Effector memory CD4-positive, alpha-beta T cell (primary cell): ENCODE measurements around the gene RSRC1.
"Not testable (repeated sequence)": the region's sequence is repeated elsewhere in the genome, so short reads cannot be mapped to it uniquely, and the experiment has no call there.

Experiments
- DNase-seq, 3 donors: peaks; one replicate each; pipeline ENCODE4 v3.0.0-alpha.2; 2020
- H3K27ac ChIP-seq: 2 replicates; pipeline ENCODE4 v1.7.0; 2013; ENCODE audit warnings: mild to moderate bottlenecking, low read length, moderate library complexity; ENCODE audit not compliant: insufficient read depth, poor library complexity, severe bottlenecking
- H3K27me3 ChIP-seq: replicated peaks from 2 replicates; pipeline ENCODE4 v1.7.0; 2013; ENCODE audit warnings: mild to moderate bottlenecking, low read length; ENCODE audit not compliant: insufficient read depth, control insufficient read depth, poor library complexity, severe bottlenecking
- H3K36me3 ChIP-seq: 2 replicates; pipeline ENCODE4 v1.7.0; 2013; ENCODE audit warnings: mild to moderate bottlenecking, low read length, moderate library complexity; ENCODE audit not compliant: control insufficient read depth, insufficient read depth
- H3K4me1 ChIP-seq: 2 replicates; pipeline ENCODE4 v1.7.0; 2013; ENCODE audit warnings: low read length, mild to moderate bottlenecking; ENCODE audit not compliant: control insufficient read depth, insufficient read depth, poor library complexity, severe bottlenecking
- H3K4me3 ChIP-seq: 2 replicates; pipeline ENCODE4 v1.7.0; 2013; ENCODE audit warnings: low read length, low read depth, mild to moderate bottlenecking; ENCODE audit not compliant: insufficient read depth, poor library complexity, severe bottlenecking
- H3K9me3 ChIP-seq: 2 replicates; pipeline ENCODE4 v1.7.0; 2013; ENCODE audit warnings: mild to moderate bottlenecking, low read length, moderate library complexity; ENCODE audit not compliant: control insufficient read depth

The RSRC1 gene

DNA sequence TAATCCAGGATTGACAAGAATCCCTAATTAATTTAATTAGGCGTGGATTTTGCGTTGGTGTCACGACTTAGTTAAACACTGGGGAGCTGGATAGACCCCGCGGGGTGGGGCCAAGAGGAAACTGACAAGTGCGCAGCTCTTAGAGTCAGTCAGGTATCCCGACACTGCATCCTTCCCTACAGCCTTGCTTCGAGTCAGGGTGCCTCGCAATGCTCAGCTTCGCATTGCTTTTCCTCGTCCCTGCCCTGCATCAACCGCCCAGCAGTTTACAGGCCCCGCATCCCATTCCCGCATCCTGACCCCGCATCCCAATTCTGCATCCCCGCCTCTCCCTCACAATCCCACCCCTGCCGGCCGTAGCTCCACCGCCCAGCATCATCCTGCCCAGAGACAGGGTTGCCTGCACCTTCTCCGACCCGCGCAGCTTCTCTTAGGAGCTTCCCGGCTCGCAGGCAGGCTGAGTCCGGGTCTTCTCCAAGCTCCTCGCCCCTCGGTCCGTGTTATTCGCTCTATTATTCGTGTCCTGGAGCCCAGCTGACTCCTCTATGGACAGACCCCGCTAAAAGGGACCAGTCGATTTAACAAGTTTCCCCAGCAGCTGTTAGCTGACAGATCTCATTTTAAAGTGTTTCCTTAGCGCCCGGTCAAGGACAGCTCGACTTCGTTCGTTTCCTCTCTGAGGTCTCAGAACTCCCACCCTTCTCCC is 3.0 kb upstream of the RSRC1 start:
- Histone ChIP-seq H3K4me1 (peaks cover 51% of the 10 kb centered on the region), H3K27ac (no peak overlapping the region), H3K27me3 (peaks cover 68% of the 10 kb centered on the region), H3K36me3 (no peaks in the 10 kb centered on the region), H3K9me3 (peaks cover 2% of the 10 kb centered on the region), H3K4me3 (peak overlapping the region; percentile 29)
- no peak for DNase-seq

DNA sequence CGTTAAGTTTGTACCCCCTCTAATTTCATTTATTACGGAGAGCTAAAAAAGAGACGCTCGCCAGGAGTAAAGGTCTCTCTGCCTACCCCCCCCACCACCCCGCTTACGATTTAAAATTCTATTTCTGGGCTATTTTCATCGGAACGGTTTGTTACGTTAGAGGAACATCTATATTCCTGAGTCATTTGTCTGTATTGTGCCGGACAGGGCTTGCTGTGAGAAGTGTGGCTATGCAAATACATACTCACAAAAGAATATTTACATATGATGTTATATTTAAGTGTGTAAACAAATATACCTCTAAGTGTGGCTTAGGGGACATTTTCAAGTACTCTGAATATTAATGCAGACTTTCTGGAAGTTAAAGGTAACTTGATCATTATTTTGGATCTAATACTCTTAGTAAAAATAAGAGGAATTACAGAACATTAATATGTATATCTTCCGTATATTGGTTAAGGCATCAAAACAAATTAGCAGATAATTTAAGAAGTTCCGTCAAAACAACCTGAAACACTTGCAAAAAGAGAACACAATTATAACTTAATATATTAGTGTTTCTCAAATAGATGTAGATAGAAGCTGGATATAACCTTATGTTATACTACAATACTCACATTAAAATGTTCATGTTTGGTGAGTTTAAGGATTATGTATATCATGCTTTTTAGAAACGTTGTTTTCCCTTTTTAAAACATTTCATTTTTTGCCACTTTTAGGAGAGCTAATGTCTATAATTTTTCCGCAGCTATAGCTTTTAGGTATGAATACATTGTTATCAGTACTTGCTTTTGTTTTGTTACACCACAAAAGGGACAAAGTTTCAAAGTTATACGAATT is 2.1 kb upstream of the RSRC1 start:
- no peak overlapping the region for H3K4me3 ChIP-seq
- H3K9me3 ChIP-seq, result no peaks in the 10 kb centered on the region
- peaks cover 51% of the 10 kb centered on the region for H3K4me1 ChIP-seq
- DNase-seq, result no peak
- H3K27ac ChIP-seq, result no peak overlapping the region
- peaks cover 59% of the 10 kb centered on the region for H3K27me3 ChIP-seq
- no peaks in the 10 kb centered on the region for H3K36me3 ChIP-seq

DNA sequence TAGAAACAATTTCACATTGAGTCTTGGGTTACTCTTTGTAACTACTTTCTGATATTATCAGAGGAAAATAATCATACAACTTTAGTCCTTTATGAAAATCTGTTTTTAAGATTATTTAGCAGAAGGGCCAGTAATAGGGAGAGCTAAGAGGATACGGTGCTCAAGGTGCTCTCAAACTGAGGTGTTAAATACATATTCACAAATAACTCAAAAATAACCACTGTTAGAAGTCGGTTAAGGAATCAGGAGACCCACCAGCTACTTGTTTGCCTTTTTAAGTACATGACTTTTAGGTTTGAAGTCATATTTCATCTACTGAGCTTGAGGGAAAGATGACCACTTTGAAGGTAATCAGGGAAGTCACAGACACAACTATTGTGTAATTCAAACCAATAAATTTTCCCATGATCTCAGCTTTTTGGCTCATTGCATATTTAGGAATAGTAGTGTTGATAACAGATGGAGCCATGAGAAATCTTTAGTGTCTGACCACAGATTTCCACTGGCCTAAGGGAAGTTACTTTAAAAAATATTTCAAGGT is 1.4 kb upstream of the RSRC1 start:
- no peak for DNase-seq
- Histone ChIP-seq H3K36me3 (no peaks in the 10 kb centered on the region), H3K9me3 (no peaks in the 10 kb centered on the region), H3K4me3 (no peak overlapping the region), H3K27ac (no peak overlapping the region), H3K4me1 (peaks cover 47% of the 10 kb centered on the region), H3K27me3 (peaks cover 52% of the 10 kb centered on the region)

DNA sequence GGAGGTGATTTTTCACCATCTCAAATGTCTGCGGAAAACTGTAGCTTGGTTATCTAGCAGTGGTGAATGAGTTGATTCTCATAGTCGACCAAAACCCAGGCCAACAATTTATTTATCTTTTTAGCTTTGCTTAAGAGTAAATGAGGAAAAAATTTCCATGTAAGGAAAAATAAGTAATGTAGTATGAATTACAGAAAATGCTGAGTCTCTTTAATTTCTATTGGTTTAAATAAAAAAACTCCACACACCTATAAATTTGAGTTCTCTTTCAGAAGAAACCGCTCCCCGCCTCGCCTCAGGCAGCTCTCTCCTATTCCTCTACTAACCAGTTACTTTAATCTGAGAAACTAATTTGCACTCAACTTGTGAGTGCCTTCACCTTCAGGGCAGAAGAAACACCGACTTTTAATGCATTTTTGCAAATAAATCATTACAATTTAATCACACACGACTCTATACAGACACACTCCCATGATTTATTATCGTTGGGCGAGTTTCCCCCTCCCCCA is 540 bp upstream of the RSRC1 start:
- no peaks in the 10 kb centered on the region for H3K36me3 ChIP-seq
- H3K4me3 ChIP-seq, result peak overlapping the region; percentile 95
- H3K9me3 ChIP-seq, result no peaks in the 10 kb centered on the region
- H3K27ac ChIP-seq, result no peak overlapping the region
- DNase-seq, result no peak
- H3K4me1 ChIP-seq, result peaks cover 39% of the 10 kb centered on the region
- H3K27me3 ChIP-seq, result peaks cover 44% of the 10 kb centered on the region

DNA sequence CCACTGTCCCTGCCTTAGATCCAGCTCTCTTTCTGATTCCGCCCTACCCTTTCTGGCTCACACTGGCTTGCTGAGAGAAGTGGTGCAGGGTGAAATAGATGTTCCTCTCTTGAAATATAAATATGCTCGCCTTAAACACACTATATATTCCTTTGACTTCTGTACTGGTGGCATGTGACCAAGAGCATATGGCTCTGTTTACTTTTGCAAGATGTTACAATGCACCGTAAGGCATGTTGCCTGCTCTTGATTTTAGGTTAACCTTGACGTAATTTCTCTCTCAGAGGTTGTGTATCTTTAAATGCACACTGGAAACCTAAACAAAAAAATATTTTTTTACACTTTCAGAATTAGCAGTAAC is 749 bp downstream of the RSRC1 start:
- Histone ChIP-seq H3K36me3 (no peaks in the 10 kb centered on the region), H3K27me3 (peaks cover 33% of the 10 kb centered on the region), H3K4me1 (peaks cover 29% of the 10 kb centered on the region), H3K27ac (no peak overlapping the region), H3K9me3 (no peaks in the 10 kb centered on the region), H3K4me3 (peak overlapping the region; percentile 95)
- no peak for DNase-seq

DNA sequence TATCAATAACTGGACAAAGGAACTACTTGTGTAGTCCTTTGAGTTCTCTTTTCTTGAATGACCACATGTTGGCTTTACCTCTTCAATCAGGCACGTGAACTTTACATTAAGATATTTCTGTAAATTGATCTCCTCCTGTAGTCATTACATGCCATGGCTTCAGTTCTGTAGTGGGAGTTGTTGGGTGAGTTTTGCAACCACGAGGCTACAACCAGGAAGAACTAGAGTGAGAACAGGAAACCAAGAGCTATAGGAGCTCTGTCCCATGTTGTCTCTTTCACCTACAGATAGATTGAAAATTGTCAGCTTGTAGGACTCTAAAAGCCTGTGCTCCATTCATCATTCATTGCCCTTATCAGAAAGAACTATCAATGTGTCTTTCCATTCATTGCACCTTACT is 2.0 kb downstream of the RSRC1 start:
- Histone ChIP-seq H3K4me3 (no peak overlapping the region), H3K9me3 (no peaks in the 10 kb centered on the region), H3K27ac (no peak overlapping the region), H3K4me1 (peaks cover 18% of the 10 kb centered on the region), H3K27me3 (peaks cover 20% of the 10 kb centered on the region), H3K36me3 (no peaks in the 10 kb centered on the region)
- no peak for DNase-seq

DNA sequence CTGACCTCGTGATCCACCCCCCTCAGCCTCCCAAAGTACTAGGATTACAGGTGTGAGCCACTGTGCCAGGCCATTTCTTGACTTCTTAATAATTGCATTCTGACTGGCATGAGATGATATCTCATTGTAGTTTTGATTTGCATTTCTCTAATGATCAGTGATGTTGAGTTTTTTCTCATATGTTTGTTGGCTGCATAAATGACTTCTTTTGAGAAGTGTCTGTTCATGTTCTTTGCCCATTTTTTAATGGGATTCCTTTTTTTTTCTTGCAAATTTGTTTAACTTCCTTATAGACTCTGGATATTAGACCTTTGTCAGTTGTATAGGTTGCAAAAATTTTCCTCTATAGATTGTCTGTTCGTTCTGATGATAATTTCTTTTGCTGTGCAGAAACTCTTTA is 3.7 kb downstream of the RSRC1 start:
- H3K4me3 ChIP-seq, result not testable (repeated sequence)

DNA sequence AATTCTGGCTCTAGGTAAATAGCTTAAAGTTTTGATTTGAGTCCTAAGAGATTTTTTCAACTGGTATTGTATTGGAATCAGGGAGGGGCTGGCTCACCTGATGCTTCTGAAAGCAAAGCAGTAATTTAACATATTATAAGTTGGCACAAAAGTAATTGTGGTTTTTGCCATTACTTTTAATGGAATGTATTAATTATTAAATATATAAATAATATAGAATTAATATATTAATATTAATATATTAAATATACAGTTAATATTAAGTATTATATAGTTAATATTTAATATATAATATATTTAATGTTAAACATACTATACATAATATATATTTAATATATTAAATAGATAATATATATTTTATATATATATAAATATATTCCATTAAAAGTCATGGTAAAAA is 10.4 kb downstream of the RSRC1 start:
- Histone ChIP-seq H3K4me3 (no peak overlapping the region), H3K27me3 (no peaks in the 10 kb centered on the region), H3K4me1 (no peaks in the 10 kb centered on the region), H3K36me3 (peaks cover 7% of the 10 kb centered on the region), H3K27ac (no peak overlapping the region), H3K9me3 (no peaks in the 10 kb centered on the region)
- DNase-seq, result no peak

More for the DNA sequence above, 3.7 kb downstream of the RSRC1 start:
- not testable (repeated sequence) for H3K36me3 ChIP-seq, H3K27ac ChIP-seq, H3K9me3 ChIP-seq, DNase-seq, H3K27me3 ChIP-seq
- peaks cover 14% of the 10 kb centered on the region for H3K4me1 ChIP-seq

DNA sequence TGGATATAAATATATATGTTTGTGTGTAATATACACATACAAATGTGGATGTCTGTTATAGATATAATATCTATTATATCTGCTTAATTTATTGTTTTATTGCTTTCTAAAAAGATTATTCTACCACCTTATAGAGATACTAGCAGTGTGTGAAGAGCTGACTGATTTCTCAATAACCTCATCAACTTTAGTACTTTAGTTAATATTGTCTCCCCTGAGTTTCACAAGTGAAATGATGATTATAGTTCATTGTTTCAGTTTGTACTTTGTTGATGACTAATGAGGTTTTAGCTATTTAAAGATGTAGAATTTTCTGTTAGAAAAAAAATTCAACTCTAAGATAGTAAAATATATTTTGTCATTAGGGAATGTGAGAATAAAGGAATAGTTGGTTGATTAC is 11.4 kb downstream of the RSRC1 start:
- Histone ChIP-seq H3K27me3 (no peaks in the 10 kb centered on the region), H3K9me3 (no peaks in the 10 kb centered on the region), H3K4me1 (no peaks in the 10 kb centered on the region), H3K27ac (no peak overlapping the region), H3K36me3 (peaks cover 12% of the 10 kb centered on the region), H3K4me3 (no peak overlapping the region)
- no peak for DNase-seq

DNA sequence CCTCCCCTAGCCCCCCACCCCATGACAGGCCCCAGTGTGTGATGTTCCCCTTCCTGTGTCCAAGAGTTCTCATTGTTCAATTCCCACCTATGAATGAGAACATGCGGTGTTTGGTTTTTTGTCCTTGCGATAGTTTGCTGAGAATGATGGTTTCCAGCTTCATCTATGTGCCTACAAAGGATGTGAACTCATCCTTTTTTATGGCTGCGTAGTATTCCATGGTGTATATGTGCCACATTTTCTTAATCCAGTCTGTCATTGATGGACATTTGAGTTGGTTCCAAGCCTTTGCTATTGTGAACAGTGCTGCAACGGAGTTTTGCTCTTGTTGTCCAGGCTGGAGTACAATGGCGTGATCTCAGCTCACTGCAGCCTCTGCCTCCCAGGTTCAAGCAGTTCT is 12.8 kb downstream of the RSRC1 start:
- not testable (repeated sequence) for H3K27ac ChIP-seq, H3K4me1 ChIP-seq, H3K27me3 ChIP-seq, H3K9me3 ChIP-seq, H3K4me3 ChIP-seq, DNase-seq
- H3K36me3 ChIP-seq, result peaks cover 12% of the 10 kb centered on the region
